Caco-2 (cell line): ENCODE measurements around the gene IL4I1. TPM values are rescaled to one million over a fixed set of nuclear protein-coding genes. Genes with fewer than 3 reads are reported as not detected.

Experiments
- BruUV-seq: library from RNA; stranded (reverse); fragments of 400-500 nt; replicated peaks from 2 replicates; lab custom pipeline; 2021; lab: Mats Ljungman, UMichigan
- CTCF ChIA-PET: fragments of 300-600 bp; sonication (Branson Sonifier 250); formaldehyde crosslinking; loops from one replicate; lab custom pipeline; 2022; ENCODE audit warnings: antibody characterized with exemption; lab: Charles Lee
- POLR2A ChIA-PET: fragments of 300-600 bp; sonication (Branson Sonifier 250); formaldehyde crosslinking; loops from one replicate; lab custom pipeline; 2022; ENCODE audit warnings: antibody characterized with exemption; lab: Charles Lee
- DNase-seq, 2 experiments: peaks; one replicate each; pipeline versions ENCODE4 v3.0.0 to v3.0.0-alpha.2; 2020 to 2022
- H3K27me3 ChIP-seq: replicated peaks from 2 replicates; pipeline ENCODE4 v1.6.0; 2011; ENCODE audit warnings: low read length; ENCODE audit not compliant: control insufficient read depth, insufficient read depth
- H3K36me3 ChIP-seq: 2 replicates; pipeline ENCODE4 v1.5.1; 2011; ENCODE audit warnings: low read length; ENCODE audit not compliant: control insufficient read depth, insufficient read depth
- H3K4me1 ChIP-seq: fragments of 250-450 bp; sonication (Bioruptor Pico); 2 replicates; pipeline ENCODE4 v1.5.1; 2020; ENCODE audit warnings: mild to moderate bottlenecking
- H3K4me3 ChIP-seq: 2 replicates; pipeline ENCODE4 v1.5.1; 2011; ENCODE audit warnings: low read depth, mild to moderate bottlenecking, control low read depth, low read length
- H3K9me3 ChIP-seq: fragments of 250-450 bp; sonication (Bioruptor Pico); 2 replicates; pipeline ENCODE4 v1.5.1; 2020; ENCODE audit warnings: mild to moderate bottlenecking, moderate library complexity
- H3K27ac Mint-ChIP-seq: one replicate; pipeline ENCODE4 v1.8.0; 2022; ENCODE audit warnings: mixed read lengths; ENCODE audit not compliant: unreplicated experiment
- H3K27me3 Mint-ChIP-seq: one replicate; pipeline ENCODE4 v1.8.0; 2022; ENCODE audit warnings: mixed read lengths; ENCODE audit not compliant: insufficient read depth, unreplicated experiment
- H3K36me3 Mint-ChIP-seq: one replicate; pipeline ENCODE4 v1.8.0; 2022; ENCODE audit warnings: mild to moderate bottlenecking, mixed read lengths; ENCODE audit not compliant: insufficient read depth, unreplicated experiment
- H3K4me1 Mint-ChIP-seq: one replicate; pipeline ENCODE4 v1.8.0; 2022; ENCODE audit warnings: low read depth, mixed read lengths; ENCODE audit not compliant: unreplicated experiment
- H3K4me3 Mint-ChIP-seq: one replicate; pipeline ENCODE4 v1.8.0; 2022; ENCODE audit warnings: mild to moderate bottlenecking, moderate library complexity, mixed read lengths; ENCODE audit not compliant: unreplicated experiment
- H3K9me3 Mint-ChIP-seq: one replicate; pipeline ENCODE4 v1.8.0; 2022; ENCODE audit warnings: mixed read lengths; ENCODE audit not compliant: unreplicated experiment
- intact Hi-C: fragments of 100-400 bp; cut with micrococcal nuclease; formaldehyde crosslinking; loops from one replicate; pipeline ENCODE4 v1.10.0; 2022; ENCODE audit not compliant: unreplicated experiment
- total RNA-seq: library from RNA; stranded (reverse); gene quantifications from 2 replicates; pipeline ENCODE4 v1.2.3, GENCODE V29; 2022
- TF ChIP-seq, protein P1 (sequence below), 2 experiments: fragments of 200-600 bp in 1 of 2; IDR thresholded peaks; 1 replicate in 1 of 2; 2 replicates in 1 of 2; pipeline versions ENCODE4 v1.5.1 to v1.8.0; 2011 to 2022; ENCODE audit warnings: antibody characterized with exemption in 1 of 2, control low read depth in 1 of 2, inconsistent platforms in 1 of 2, low read depth in 1 of 2, low read length in 1 of 2, mild to moderate bottlenecking in 1 of 2, moderate library complexity in 1 of 2; ENCODE audit not compliant: insufficient read depth in 1 of 2, severe bottlenecking in 1 of 2, unreplicated experiment in 1 of 2

Gene IL4I1
- total RNA-seq, 1 experiment from 2014 or later, result 0.61 TPM

DNA sequence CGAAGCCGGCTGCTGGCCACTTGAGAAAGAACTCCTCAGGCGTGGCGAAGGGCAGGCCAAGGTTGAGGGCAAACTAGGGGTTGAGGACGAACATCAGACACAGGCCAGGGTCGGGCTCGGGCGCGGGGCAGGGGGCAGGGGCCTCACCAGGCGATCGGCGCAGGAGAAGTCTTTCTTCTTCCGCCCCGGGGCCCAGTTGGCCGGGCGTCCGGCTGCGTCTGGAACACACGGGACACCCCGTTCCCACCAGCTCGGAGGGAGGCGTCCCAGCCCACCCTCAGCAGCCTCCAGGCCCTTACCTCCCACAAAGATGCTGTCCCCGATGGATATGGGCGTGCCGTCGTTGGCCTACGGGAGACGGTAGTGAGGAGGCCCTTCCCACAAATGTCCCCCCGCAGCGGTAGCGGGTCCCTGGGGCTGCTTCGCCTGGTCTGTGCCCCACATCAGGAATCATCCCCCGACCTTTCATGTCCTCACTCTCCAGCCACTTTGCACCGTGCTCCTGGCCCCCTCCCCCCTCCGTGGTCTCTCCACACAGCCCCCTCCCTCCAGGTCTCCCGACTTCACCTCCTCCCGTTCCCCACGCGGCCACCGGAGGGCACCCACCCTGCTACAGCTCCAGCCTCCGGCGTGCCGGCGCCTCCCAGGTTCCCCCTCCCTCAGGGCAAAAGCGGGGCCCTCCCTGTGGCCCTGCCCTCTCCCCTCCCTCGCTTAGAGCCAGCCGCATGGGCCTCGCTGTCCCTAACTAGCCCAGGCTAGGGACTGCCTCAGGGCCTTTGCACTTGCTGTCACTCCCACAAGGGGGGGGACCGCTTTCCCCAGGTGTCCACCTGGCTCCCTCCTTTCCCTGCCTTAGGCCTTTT, 34.1 kb downstream of the IL4I1 start:
- Histone ChIP-seq H3K9me3 (no peaks in the 10 kb centered on the region), H3K36me3 (peaks cover 13% of the 10 kb centered on the region), H3K4me1 (peaks cover 10% of the 10 kb centered on the region), H3K27me3 (no peaks in the 10 kb centered on the region), H3K4me3 (no peak overlapping the region)
- H3K4me1 Mint-ChIP-seq, result peaks cover 21% of the 10 kb centered on the region
- no peaks in the 10 kb centered on the region for H3K9me3 Mint-ChIP-seq
- no peak overlapping the region for H3K4me3 Mint-ChIP-seq
- TF ChIP-seq, protein P1, sequence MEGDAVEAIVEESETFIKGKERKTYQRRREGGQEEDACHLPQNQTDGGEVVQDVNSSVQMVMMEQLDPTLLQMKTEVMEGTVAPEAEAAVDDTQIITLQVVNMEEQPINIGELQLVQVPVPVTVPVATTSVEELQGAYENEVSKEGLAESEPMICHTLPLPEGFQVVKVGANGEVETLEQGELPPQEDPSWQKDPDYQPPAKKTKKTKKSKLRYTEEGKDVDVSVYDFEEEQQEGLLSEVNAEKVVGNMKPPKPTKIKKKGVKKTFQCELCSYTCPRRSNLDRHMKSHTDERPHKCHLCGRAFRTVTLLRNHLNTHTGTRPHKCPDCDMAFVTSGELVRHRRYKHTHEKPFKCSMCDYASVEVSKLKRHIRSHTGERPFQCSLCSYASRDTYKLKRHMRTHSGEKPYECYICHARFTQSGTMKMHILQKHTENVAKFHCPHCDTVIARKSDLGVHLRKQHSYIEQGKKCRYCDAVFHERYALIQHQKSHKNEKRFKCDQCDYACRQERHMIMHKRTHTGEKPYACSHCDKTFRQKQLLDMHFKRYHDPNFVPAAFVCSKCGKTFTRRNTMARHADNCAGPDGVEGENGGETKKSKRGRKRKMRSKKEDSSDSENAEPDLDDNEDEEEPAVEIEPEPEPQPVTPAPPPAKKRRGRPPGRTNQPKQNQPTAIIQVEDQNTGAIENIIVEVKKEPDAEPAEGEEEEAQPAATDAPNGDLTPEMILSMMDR (IDR thresholded peaks at IDR 0.05; ENCODE audit: insufficient read depth in 1 of 2, low read depth in 1 of 2, low read length in 1 of 2, severe bottlenecking in 1 of 2, unreplicated experiment in 1 of 2), result peak; percentile 26 to 39
- H3K27ac Mint-ChIP-seq, result no peak overlapping the region
- ChIA-PET POLR2A (no interaction called here), CTCF (interaction anchor here (1.3 kb wide), 1 partner anchor 12 kb away, joined by 4 read pairs; the partner anchor contains the start of gene PTOV1)
- no peaks in the 10 kb centered on the region for H3K27me3 Mint-ChIP-seq
- H3K36me3 Mint-ChIP-seq, result peaks cover 96% of the 10 kb centered on the region
- DNase-seq, result peak in 1 of 2 experiments; percentile 70
- no TSS peak for BruUV-seq
- intact Hi-C loops, result no loop called here

DNA sequence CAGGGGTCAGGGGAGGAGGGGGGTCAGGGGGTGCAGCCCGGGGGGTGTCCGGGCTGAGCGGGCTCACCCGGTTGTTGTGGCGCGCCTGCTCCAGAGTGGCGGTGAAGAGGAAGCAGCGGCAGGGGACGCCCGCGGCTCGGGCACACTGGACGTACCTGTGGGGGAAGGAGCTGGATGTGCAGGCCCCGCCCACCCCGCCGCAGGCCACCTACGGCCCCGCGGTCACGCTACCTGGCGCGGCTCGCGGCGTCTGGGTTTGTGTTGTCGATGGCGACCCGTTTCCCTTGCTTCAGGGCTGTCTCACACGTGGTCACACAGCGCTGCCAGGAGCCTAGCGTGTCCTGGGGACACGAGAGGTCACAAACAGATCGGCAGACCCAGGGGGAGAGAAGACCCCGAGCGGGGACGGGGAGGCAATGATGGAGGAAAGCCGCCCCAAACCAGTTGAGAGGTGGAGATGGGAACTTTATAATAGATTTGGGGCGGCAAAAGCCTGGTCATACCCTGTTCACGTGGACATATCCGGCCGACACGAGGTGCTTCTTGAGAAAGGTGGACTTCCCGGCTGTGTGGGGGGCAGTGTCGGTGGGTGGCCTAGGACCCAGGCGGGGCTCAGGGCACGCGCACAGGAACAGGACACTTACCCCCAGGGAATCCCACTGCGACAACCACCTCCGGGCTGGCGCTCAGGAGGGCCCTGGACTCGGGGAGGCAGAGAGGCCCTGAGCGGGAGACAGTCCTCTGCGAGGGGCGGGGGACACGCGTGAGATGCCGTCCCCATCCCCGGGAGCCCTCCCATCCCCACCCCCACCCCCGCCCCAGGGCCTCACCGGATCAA, 34.9 kb downstream of the IL4I1 start:
- H3K36me3 Mint-ChIP-seq, result peaks cover 96% of the 10 kb centered on the region
- H3K36me3 ChIP-seq, result peaks cover 18% of the 10 kb centered on the region
- DNase-seq, result no peak
- no TSS peak for BruUV-seq
- peaks cover 18% of the 10 kb centered on the region for H3K4me1 Mint-ChIP-seq
- no peak overlapping the region for H3K4me3 Mint-ChIP-seq
- TF ChIP-seq, protein P1 (IDR thresholded peaks at IDR 0.05; ENCODE audit: insufficient read depth in 1 of 2, low read depth in 1 of 2, low read length in 1 of 2, severe bottlenecking in 1 of 2, unreplicated experiment in 1 of 2), result no peak
- H3K27me3 Mint-ChIP-seq, result no peaks in the 10 kb centered on the region
- peak overlapping the region; percentile 76 for H3K27ac Mint-ChIP-seq
- ChIA-PET POLR2A (no interaction called here), CTCF (no interaction called here)
- intact Hi-C loops, result no loop called here
- H3K27me3 ChIP-seq, result no peaks in the 10 kb centered on the region
- H3K9me3 Mint-ChIP-seq, result no peaks in the 10 kb centered on the region
- H3K4me1 ChIP-seq, result peaks cover 10% of the 10 kb centered on the region
- no peak overlapping the region for H3K4me3 ChIP-seq
- no peaks in the 10 kb centered on the region for H3K9me3 ChIP-seq

DNA sequence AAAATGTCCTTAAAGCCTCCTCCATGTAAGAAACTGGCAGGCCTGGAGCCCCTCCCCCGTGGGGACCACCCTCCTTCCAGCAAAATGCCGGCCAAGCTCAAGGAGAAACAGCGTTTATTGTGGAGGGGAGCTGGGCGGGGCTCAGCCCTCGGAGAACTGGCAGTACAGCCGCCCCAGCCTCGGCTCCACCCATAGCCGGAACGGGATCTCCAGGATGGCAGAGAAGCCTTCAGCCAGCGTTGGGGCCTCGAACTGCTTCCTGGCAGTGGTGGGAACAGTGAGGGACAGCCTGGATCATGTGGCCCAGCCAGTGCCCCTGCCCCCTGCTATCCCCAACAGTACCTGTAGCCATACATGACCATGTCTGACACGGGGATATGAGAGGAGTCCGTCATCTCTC, 35.6 kb downstream of the IL4I1 start:
- CTCF ChIA-PET, result no interaction called here
- Histone ChIP-seq H3K36me3 (peaks cover 16% of the 10 kb centered on the region), H3K27me3 (no peaks in the 10 kb centered on the region), H3K4me3 (no peak overlapping the region), H3K4me1 (peaks cover 6% of the 10 kb centered on the region), H3K9me3 (no peaks in the 10 kb centered on the region)
- TF ChIP-seq, protein P1 (IDR thresholded peaks at IDR 0.05; ENCODE audit: insufficient read depth in 1 of 2, low read depth in 1 of 2, low read length in 1 of 2, severe bottlenecking in 1 of 2, unreplicated experiment in 1 of 2), result no peak
- intact Hi-C loops, result no loop called here
- H3K4me1 Mint-ChIP-seq, result peaks cover 12% of the 10 kb centered on the region
- POLR2A ChIA-PET, result interaction anchor here (0.6 kb wide), 1 partner anchor 48 kb away, joined by 5 read pairs; no protein-coding TSS in a partner anchor
- BruUV-seq, result no TSS peak
- H3K27me3 Mint-ChIP-seq, result no peaks in the 10 kb centered on the region
- H3K27ac Mint-ChIP-seq, result peak overlapping the region; percentile 45
- H3K9me3 Mint-ChIP-seq, result no peaks in the 10 kb centered on the region
- no peak for DNase-seq
- no peak overlapping the region for H3K4me3 Mint-ChIP-seq
- H3K36me3 Mint-ChIP-seq, result peaks cover 96% of the 10 kb centered on the region
